ENCODE measurements around the gene PFKFB3.
"Not testable (repeated sequence)": the region's sequence is repeated elsewhere in the genome, so short reads cannot be mapped to it uniquely, and the experiment has no call there.

The PFKFB3 gene

DNA sequence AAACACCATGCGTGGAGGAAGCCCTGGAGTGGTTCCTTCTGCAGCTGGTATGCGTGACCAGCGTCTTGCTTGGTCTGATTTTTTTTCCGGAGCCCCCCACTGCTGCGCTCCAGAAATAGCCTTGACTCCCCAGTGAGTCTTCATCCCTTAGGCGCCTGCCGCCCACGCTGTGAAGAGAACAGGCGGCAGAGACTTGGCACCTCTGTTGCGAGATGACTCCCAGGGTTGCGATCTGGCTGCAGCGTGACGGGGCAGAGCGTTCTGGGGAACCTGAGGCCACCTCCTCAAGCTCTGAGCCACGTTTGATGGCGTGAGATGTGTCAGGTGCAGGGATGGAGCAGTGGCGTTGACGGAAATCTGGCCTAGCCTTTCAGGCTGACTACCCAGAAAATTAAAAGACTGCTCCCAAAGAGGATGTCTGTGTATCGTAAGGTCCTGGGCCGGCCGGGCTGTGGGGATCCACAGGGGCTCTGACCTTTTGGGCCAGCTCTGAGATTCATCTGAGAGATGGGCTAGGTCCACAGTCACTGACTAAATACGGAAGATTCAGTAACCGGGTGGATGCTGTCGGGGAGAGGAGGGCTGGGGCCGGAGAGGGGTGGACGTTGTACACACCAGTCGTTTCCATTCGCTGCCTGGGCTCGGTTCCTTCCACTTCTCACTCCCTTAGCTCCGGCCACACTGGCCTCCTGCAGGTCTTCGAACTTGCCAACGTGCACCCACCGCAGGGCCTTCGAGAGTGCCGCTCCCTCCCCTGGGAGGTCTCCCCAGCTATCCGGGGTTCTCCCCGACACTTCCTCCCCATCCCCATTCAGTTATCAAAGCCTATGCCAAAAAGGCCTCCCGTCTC lies 33.8 kb downstream of the PFKFB3 start:
- no peak for DNase-seq (ENCODE audit: low read depth, low spot score)

DNA sequence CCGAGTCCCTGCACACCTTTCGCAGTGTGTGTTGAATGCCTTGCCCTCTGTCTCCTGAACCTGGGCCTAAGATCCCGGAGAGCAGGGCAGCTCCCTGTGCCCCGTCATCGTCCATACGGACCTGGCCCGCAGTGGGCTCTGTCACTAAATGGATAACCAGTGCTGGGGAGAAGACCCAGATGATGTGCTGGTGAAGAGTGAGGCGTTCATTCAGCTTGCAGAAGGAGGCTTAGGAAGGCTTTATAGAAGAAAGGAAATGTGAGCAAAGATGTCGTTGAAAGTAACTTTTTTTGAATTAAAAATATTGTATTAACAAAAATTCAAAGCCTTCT lies 34.4 kb downstream of the PFKFB3 start:
- no peak for DNase-seq (ENCODE audit: low read depth, low spot score)

DNA sequence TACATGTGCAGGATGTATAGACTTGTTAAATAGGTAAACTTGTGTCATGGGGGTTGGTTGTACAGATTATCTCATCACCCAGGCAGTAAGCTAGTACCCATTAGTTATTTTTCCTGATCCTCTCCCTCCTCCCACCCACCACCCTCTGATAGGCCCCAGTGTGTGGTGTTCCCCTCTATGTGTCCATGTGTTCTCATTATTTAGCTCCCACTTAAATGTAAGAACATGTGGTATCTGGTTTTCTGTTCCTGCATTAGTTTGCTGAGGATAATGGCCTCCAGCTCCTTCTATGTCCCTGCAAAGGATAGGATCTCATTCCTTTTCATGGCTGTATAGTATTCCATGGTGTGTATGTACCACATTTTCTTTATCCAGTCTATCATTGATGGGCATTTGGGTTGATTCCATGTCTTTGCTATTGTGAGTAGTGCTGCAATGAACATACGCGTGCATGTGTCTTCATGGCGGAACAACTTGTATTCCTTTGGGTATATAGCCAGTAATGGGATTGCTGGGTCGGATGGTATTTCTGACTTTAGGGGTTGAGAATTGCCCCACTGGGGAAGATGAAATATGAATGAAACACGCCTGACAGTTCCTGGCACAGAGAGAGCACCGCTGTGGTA lies 36.0 kb downstream of the PFKFB3 start:
- DNase-seq (ENCODE audit: low read depth, low spot score), result not testable (repeated sequence)

DNA sequence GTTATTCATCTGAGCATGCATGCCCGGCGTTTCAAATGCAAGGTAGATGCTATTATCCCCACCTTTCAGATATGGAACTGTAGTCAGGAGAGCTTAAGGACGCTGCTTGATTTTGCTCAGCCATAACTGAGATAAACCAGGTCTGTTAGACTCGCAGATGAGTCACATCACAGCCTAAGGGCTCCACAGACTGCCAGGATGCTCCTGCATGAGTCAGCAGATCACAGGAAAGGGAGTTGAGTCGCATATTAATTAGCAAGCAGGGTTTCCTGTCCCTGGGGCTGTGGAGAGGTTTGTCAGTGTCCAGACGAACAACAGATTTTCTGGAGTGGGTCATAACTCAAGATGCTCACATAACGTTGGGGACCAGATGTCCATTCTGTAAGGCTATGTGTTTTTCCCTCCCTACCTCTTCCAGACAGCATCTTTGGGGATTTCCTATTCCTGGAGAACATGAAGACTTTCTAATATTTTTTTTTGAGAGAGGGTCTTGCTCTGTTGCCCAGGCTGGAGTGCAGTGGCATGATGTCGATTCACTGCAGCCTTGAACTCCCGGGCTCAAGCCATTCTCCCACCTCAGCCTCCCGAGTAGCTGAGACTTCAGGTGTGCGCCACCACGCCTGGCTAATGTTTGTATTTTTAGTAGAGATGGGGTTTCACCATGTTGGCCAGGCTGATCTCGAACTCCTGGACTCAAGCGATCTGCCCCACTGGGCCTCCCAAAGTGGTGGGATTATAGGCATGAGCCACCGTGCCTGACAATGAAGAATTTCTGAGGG lies 36.7 kb downstream of the PFKFB3 start:
- no peak for DNase-seq (ENCODE audit: low read depth, low spot score)

DNA sequence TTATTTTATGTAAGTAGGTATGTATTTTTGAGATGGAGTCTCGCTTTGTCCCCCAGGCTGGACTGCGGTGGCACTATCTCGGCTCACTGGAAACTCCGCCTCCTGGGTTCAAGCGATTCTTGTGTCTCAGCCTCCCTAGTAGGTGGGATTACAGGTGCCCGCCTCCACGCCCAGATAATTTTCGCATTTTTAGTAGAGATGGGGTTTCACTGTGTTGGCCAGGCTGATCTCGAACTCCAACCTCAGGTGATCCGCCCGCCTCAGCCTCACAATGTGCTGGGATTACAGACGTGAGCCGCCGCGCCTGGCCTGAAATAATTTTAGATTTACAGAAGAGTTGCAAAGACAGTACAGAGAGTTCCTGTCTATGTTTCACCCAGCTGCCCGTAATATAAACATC lies 37.5 kb downstream of the PFKFB3 start:
- DNase-seq (ENCODE audit: low read depth, low spot score), result no peak

DNA sequence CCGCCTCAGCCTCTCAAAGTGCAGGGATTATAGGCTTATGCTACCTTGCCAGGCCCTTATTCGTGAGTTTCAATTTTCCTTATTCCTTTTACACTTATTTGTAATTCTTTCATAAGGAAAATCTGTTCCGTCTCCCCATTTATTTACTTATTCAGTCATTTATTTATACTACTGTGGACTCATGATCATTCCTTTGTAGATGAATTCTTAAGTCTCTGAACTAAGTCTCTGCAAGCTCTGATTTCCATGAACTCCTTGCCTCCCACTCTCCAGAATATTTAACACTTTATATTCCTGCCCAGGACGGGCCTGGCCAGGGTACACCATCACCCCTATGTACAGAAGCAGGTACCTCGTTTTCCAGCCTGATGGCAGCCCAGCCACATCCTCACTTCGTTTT lies 39.4 kb downstream of the PFKFB3 start:
- no peak for DNase-seq (ENCODE audit: low read depth, low spot score)

DNA sequence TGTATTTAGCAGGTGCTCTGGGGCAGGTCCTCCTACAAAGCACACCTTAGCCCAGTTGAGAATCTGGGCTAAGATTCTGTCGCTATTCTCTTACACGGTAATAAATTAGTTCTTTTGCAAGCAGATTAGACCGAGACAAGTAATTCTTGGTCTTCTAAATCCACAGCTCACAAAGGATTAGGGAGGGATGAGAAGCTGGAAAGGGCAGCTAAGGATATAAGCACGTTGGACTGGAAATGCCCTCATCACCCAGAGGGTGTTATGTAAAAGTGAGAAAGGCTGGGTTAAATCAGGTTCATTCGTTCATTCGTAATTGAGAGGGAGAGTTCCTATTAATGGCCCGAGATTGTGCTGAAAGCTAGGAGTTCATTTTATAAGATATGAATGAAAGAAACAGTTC lies 41.8 kb downstream of the PFKFB3 start:
- no peak for DNase-seq (ENCODE audit: low read depth, low spot score)

DNA sequence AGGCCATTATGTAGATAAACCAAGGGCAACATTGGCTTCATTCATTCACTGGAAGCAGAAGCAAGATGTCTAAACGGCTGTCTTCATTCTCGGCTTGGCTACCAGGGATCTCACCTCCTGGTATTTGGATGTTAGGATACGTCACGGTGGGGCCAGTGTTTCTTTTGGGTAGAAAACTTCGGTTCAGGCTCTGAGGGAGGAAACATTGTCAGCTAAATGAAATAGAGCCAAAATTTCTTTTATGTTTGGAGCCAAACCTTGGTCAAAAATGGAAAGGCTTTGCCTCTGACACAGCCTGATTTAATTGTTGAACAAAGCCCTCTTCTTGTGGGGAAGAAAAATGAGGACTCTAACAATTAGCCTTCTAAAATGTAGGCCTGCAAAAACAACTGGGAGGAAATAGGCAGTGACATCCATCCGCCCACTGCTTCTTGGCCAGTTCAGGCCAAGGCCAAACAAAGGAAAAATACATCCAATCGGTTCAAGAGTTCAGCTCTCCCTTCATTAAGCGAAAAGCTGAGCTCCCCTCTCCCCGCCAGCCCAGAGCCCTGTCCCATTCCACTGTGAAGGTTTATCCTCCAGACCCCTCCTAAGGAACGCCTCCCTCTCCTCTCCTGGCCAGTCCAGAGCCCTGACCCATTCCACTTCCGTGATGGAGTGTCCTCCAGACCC lies 44.4 kb downstream of the PFKFB3 start:
- DNase-seq (ENCODE audit: low read depth, low spot score), result no peak

DNA sequence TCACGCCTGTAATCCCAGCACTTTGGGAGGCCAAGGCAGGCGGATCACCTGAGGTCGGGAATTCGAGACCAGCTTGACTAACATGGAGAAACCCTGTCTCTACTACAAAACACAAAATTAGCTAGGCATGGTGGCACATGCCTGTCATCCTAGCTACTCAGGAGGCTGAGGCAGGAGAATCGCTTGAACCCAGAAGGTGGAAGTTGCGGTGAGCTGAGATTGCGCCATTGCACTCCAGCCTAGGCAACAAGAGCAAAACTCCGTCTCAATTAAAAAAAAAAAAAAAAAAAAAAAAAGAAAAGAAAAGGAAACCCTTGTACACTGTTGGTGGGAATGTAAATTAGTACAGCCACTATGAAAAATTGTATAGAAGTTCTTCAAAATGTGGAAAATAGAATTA lies 46.2 kb downstream of the PFKFB3 start:
- not testable (repeated sequence) for DNase-seq (ENCODE audit: low read depth, low spot score)

DNA sequence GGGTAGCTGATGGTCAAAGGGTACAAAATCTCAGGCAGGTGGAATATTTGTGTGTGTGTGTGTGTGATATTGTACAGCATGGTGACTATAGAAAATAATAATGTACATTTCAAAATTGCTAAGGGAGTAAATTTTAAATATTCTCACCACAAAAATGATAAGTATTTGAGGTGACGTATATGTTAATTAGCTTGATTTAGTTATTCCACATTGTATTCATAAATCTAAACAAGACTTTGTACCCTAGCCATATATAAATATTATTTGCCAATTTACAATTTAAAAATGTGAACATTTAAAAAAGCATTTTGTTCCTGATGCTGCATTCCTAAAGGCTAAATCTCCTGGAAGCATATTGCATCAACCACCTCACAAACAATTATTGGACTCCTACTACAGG lies 47.0 kb downstream of the PFKFB3 start:
- no peak for DNase-seq (ENCODE audit: low read depth, low spot score)

DNA sequence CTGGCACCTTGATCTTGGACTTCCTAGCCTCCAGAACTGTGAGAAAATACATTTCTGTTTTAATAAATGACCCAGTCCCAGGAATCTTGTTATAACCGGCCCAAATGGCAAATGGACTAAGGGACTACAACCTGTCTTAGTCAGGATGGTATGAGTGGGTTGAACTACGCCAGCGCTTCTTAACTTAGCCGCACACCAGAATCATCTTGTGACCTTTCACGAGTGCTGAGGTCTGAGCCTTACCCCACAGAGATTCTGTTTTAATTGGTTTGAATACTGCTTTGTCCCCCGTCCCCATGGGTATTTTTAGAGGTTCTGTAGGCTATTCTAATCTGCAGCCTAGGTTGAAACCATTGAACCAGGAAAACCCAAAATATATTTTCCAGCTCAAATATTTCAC lies 48.0 kb downstream of the PFKFB3 start:
- DNase-seq (ENCODE audit: low read depth, low spot score), result no peak

DNA sequence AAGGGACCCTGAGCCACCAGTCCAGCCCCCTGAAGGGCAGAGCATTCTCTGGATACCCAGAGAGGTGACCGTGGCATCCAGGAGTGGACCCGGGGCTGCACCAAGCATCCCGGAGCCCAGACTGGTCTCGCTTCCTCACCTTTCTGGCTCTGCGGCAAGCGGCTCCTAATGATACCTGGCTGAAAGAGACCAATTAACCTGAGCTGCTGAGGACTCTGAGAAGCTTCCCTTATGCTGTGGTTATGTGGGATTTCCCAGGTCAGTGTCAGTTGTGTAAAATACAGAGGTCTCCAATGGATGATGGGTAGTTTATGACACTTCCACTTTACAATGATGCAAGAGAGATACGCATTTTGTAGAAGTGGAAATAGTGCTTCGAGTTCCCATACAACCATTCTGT lies 51.5 kb downstream of the PFKFB3 start:
- DNase-seq (ENCODE audit: low read depth, low spot score), result no peak

DNA sequence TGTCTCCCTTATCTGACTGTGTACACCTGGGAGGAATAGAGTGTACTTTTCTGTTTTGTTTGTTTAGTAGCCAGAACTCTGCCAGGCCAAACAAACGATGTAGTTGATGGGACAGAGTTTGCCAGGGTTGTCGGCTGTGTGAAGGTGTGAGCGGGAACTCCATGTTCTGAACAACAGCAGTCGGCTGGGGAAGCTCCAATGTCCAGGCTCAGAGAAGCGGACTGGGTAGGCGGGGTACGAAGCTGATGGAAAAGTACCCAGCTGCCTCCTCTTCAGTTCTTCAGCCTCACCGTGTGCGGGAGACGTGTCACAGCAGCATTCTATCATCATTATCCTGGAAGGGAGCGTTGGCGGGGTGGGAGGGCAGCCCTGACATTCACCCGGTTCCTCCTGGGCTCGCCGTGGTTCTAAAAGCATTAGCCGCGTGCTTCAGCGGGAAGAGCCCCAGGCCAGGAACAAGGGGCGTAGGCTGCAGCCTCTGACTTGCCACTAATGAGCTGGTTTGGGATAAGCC lies 52.9 kb downstream of the PFKFB3 start:
- DNase-seq (ENCODE audit: low read depth, low spot score), result no peak

DNA sequence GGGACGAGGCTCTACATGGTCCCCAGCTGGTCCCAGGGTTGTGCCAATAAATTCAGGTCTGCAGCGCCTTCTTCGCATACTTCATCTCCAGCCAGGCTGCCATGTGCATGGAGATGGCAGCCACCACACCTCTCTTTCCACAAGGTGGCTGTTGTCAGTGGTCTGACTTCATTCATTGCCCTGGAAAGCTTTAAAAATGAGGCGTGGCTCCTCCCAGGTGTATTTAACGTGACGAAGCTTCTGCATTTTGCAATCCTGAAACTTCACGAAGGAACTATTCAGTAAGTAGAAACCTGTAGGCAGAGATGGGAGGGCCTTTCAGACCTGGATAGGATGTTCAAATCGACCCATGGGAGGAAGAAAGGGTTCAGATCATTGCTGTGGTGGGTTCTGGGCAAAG lies 53.7 kb downstream of the PFKFB3 start:
- no peak for DNase-seq (ENCODE audit: low read depth, low spot score)

DNA sequence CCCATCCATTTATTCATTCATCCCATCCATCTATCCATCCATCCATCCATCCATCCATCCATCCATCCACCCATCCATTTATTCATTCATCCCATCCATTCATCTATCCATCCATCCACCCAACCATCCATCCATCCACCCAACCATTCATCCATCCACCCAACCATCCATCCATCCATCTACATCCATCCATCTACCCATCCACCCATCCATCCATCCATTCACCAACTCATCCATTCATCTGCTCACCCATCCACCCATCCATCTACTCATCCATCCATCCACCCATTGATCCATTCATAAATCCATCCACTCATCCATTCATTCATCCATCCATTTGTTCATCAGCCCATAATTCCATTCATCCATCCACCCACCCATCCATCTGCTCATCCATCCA lies 56.4 kb downstream of the PFKFB3 start:
- DNase-seq (ENCODE audit: low read depth, low spot score), result no peak

DNA sequence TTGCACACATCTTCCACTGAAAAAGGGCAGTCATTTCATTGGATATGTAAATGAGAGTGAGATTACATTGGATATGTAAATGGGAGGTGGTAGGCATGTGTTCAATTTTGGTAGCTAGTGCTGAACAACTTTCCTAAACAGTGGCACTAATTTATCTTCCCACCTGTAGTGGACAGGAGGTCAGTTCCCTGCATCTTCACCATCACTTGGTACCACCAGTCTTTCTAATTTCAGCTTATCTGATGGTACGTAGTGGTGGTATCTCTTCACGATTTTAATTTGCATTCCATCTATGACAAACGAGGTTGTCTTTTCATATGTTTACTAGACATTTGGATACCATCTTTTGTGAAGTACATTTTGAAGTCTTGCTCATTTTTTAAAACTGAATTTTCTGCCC lies 58.1 kb downstream of the PFKFB3 start:
- DNase-seq (ENCODE audit: low read depth, low spot score), result no peak

DNA sequence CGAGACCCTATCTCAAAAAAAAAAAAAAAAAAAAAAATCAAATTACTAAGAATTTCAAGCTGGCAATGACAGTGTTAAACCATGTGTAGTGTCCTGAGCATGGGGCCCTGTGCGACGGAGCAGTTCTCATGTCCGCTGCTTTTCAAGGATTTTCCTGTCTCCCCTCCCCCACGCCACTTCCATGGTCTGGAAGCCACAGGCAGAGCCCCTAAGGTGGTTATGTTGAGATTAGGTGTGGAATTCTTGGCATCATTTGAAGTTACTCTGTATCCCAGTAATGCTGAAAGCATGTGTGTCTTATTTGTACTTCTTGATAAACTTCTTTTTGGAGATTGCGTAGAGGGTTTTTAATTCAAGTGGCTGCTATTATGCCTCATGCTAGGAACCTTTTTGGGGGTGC lies 65.2 kb downstream of the PFKFB3 start:
- no peak for DNase-seq (ENCODE audit: low read depth, low spot score)

DNA sequence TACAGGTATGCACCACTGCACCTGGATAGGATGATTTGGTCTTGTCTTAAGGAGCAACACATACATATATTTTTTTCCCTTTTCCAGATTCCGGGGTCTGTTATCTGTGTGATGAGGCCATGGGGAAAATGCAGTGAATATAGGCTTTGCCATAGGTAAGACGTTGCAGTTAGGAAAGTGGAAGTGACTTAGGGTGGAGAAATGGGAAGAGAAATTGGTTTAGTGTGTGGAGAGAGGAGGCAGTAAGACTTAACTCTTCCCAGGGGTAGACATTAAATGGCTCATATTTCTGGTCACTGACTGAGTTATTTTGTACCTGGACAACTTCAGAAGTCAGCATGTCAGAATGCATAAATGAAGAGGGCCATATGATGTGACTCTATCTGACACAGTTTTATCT lies 66.7 kb downstream of the PFKFB3 start:
- no peak for DNase-seq (ENCODE audit: low read depth, low spot score)

DNA sequence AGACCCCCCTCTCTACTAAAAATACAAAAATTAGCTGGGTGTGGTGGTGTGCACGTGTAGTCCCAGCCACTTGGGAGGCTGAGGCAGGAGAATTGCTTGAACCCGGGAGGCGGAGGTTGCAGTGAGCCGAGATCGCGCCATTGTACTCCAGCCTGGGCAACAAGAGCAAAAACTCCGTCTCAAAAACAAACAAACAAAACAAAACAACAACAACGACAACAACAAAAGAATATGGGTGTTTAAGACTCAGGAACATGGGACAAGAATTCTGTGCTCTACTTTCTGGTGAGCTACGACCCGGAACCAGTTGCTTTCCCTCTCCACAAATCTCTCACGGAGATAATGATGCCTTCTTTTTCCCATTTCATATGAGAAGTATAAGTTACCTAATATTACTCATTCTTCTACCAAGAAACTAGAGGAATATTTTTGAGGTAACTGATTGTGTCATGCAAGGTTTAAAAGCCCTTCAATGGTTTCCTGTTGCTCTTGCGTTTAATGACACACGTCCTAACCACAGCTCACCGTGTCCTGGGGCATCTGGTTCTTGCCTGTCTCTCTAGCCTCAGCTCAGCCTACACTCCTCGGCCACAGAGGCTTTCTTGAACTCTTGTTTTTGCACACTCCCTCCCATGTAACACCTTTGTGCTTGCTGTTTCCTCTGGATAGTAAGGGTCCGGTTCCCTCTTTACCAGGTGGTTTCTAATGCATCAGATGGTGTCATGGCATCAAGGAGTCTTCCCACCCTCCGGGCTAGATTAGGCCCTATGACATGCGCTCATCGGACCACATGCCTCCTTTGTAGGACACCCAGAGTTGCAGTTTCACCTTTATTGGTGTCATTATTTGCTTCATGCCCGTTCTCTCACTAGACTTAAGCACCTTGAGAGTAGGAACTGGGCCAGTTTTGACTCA lies 67.5 kb downstream of the PFKFB3 start:
- DNase-seq (ENCODE audit: low read depth, low spot score), result no peak

DNA sequence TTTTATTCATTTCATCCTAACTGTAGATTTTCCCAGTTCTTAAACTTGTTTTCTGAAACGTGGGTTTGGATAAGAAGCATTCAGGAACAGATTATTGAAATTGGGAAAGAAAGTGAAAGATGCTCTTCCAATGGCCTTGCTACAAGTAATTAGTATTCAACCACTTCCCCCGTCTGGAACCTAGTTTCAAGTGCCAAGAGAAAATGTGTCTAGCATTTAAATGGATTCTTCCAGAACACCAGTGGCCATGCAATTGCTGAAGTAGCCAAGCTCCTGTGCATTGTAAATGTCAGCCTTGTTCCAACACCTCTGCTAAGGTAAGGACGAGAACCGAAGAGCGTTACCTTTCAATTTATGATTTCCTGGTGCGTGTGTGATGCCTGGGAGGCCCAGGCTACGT lies 68.2 kb downstream of the PFKFB3 start:
- DNase-seq (ENCODE audit: low read depth, low spot score), result no peak

DNA sequence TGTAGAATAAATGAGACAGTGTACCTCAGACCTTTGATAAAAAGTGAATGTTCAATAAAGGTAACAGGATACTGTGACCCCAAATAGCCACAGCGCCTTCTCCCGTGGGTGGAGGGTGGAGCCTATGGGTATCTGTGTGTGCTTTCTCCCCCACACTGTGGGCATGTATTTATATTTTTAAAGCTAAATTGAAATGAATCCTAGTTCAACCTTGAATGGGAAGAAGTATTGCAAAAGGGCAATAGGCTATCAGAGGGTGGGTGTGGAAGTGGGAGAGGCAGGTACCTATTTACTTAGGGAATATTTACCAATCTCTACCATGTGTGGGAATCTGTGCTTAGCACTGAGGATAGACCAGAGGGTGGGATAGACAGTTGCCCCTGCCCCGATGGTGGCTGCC lies 68.9 kb downstream of the PFKFB3 start:
- DNase-seq (ENCODE audit: low read depth, low spot score), result no peak

All from iPS DF 19.7 (cell line).